ENCODE data around the gene ABCG1.

Gene ABCG1

DNA sequence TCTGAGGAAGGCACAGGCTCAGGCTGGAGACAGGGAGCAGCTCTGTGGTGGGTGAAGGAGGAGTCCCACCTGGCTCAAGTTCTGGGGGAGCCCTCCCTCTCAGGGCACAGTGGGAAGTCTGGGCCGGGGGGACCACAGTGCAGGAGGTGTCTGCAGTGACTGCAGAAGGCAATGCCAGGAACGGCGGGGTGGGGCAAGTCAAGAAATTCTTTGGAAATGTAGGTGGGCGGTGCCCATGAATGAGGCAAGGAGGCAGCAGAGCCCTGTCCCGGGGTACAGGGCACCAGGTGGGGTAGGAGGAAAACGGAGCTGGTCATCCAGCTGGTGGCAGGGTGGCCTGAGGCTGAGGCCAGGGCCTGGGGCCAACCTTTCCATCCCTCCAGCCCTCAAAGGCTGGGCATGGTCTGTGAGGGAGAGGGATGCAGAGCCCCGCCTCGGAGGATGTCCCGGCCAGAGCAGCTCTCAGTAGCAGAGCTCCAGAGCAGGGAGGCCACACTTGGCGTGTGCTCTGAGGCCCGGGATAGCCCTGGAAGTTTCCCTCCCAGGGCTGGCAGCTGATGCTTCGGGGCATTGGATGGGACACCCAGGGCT lies 91.6 kb downstream of the ABCG1 start:
- DNase-seq, result no peak

DNA sequence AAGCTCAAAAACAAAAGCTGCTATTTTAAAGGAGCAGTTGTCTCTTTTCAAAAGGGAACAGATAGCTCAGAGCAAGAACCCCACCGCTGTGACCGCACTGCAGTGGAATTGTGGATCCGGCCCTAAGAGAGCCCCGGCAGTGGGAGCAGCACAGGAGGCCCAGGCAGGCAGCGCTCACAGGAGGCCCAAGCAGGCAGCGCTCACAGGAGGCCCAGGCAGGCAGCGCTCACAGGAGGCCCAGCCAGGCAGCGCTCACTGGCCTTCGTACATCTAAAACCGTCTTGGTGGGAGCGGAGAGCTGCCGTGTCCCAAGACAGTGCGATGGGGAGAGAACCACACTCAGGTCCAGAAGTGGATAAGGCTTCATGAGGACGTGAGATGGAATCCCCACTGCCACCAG lies 92.2 kb downstream of the ABCG1 start:
- no peak for DNase-seq

DNA sequence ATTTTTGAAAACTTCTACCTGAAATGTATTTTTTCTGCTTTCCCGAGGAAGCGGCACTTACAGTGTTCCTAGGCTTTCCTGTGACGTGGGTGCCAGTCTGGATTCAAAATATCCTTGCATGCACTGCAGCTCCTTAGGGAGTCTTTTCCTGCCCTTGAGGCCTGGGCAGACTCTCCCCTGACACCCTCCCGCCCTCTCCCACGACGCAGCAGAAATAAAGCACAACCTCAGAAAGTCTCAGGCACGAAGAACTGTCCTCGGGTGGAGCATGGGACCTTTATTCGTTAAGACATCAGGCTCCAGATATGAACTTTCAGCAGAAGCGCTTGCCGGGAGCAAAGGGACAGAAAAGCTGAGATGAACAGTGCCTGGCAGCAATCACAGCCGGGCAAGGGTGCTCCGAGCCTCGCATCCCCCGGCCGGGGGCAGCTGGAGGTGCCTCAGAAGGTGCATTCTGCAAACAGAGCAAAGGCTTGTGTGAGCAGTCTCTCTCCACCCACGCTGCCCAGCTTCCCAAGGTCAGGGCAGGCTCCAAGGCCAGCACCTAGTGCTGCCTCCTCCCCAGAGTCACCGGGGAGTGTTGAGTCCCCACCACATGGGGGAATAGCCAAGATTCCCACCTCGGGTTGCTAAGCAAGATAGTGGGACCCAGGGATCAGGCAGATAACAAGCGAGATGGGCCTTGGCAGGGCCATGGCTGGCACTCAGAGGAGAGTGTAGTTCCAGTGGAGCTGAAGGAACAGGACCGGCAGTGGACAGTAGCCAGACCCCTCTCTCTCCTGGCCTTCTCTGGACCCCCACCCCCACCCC lies 93.1 kb downstream of the ABCG1 start:
- no peak for DNase-seq

DNA sequence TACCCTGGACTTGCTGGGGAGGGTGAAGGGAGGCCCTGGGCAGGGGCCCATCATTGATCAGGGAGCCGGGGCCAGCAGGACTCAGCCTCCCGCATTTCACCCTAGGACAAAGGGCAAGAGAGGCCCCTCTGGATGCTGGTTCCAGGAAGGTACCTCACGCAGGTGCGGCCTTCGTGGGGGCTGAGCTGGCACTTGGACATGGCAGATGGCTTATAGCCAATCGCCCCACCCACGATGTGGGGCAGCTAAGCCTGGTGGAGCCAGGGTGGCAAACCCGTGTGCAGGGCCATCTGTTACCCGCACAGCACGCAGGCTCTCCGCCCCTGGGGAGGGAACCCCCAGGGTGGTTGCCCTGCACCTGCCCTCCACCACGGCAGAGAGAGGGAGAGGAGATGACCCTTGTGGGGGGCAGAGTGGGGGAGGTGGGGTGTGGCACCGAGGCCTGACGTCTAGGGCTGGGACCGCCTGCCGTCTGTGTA lies 93.7 kb downstream of the ABCG1 start:
- no peak for DNase-seq

- no peak for DNase-seq
These were observed 94.6 kb downstream of the ABCG1 start for GRCh38 chr21:42313501-42313969.

DNA sequence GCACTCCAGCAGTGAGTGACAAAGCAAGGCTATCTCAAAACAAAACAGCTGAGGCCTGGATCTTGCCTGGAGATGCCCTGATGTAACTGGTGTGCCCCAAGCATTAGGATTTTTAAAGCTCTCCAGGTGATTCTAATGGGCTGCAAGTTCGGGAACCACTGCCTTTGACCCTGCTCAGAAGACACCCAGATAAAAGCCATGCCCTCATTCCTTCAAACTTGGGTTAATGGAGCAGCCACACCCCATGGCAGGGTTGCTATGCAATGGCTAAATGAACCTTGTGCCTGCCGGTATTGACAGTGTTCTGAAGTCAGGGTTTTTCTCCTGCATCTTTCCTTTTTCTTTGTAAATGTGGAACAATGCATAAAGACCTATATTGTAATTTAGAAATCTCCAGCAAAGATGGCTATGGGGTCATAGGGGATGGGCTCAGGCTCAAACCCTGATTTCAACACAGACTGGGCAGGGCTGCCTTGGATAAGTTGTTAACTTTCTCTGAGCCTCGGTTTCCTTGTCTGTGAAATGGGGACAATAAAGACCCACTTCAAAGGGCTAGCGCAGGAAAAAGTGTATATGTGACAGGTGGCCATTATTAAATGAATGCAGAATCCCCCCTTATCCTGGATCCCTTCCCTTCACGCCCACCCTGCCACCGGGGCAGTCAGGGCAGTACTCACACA lies 95.8 kb downstream of the ABCG1 start:
- no peak for DNase-seq

DNA sequence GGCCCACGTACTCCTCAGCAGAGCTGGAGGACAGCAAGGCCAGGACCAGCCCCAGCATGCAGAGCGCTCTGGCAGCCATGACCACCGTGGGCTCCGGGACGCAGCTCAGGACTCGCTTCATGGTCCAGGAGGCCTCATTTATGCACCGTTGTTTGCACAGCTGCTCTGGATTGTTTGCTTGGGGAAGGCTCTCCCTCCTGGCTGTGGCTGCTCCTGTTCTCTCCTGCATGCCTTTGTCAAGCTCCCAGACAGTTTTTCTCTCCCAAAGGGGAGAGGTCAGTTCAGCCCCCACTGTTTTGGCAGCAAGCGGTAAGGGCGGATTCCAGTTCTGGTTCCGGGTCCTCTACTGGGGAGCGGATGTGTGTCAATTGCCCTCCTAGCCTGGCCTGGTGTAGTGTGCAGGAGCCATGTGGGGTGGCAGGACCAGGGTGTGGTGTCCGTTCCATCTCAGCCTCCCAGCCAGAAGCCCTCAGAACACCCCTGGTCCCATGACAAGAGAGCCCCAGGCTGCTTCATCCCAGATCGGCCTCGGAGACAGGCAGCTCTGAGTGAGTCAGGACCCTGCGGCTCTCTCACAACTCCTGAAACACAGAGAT lies 96.5 kb downstream of the ABCG1 start, which contains the start of gene TFF3:
Gene TFF3 (minus strand): TSS at position 114 of the 596 bp plus-strand sequence. CDS start 35 bp downstream, at position 79.
- no peak for DNase-seq

- no peak for DNase-seq
These were observed 98.0 kb downstream of the ABCG1 start for GRCh38 chr21:42316891-42317290.

DNA sequence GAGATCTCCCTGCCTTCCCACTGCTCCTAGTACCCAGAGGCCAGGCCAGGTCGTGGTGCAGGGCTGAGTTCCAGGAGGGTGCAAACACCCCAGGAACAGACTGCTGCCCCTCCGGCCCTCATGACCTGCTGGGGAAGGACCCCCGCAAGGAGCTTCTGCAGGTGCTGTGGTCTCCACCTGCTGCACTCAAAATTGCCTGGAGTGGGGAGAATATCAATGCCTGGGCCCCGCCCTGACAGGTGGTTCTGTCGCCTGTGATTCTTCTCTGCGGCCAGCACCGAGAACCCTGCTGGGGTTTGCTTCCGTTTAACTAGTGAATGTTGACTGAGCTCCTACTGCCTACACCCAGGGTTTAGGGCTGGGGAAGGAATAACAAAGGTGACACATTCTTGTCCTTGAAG lies 98.4 kb downstream of the ABCG1 start:
- DNase-seq, result no peak

DNA sequence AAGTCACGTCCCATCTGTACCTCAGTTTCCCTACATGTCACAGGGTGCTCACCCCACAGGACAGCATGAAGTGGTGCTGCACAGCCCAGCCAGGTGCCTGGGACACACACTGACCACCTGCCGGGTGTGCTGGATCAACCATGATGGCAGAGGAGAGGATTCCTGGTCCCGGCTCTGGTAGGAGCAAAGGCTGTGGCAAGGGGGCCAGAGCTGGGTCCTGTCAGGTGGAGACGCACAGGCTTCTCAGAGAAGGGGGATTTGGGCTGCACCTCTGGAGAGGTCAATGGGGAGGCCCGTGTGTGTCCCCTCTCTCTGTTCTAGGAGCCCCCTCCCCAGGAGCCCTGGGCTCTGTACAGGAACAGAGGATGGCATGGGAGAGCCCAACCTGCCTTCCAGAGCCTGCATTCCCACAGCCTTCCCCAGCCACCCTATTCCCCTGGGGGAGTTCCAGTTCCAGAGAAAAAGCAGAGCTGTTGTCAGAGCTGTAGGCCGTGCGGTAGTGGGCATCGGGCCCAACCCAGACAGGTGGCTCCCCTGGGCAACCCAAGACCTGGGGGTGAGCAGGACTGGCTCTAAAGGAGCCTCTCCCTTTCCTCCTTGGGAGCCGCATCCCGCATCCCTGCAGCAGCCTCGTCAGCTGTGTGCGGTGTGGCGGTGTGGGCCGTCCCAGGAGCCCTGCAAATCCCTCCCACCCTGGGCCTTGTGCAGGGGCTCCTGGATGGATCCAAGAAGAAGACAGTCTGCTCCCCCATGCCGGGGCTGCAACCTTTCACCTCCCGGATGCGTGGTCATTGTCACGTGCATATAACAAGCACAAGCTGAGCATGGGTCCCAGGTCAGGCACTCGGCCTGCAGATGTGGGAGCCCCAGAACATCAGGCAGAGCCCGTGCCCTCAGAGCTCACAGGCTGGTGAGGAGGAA lies 99.1 kb downstream of the ABCG1 start:
- DNase-seq, result no peak

DNA sequence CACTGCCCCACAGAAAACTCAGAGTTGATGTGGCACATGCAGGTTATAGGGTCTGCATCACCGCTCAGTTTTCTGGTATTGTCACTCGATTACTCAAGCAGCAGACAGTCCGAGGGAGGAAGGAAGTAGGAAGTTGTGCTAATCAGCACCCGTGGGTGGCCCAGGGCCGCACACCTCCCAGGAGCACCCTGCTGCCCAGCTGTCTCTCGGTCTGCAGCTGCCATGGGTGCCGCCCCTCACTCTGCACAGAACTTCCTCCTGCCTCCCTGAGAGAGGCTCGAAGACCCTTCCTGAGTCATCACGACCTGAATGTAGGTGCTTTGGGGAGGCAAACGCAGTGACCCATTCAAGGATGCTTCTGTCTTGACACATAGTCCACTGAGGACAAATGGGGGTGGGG lies 100.4 kb downstream of the ABCG1 start:
- peak; percentile 27 for DNase-seq

- DNase-seq, result no peak
These were observed 101.1 kb downstream of the ABCG1 start for GRCh38 chr21:42319851-42320572.

- DNase-seq, result no peak
These were observed 101.9 kb downstream of the ABCG1 start for GRCh38 chr21:42320791-42321190.

- DNase-seq, result no peak
These were observed 102.3 kb downstream of the ABCG1 start for GRCh38 chr21:42321231-42321630.

- no peak for DNase-seq
These were observed 102.9 kb downstream of the ABCG1 start for GRCh38 chr21:42321845-42322244.

DNA sequence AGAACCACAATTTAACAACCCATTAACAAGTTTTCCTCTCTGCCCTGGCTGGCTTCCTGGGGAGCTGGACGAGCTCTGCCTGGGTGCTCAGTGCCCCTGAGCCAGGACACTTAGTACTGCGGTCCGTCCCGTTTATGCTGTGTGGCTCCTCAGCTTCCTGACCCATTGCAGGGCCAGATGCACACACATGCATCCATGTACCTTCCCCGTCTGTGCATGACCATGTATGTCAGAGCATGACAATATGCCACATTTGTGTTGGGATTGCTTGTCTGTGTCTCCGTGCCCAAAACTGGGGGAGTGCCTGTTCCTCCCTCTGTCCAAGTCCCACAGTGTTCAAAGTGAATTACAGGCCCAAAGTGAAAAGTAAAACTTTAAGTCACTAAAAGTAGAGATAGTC lies 106.0 kb downstream of the ABCG1 start:
- DNase-seq, result no peak

DNA sequence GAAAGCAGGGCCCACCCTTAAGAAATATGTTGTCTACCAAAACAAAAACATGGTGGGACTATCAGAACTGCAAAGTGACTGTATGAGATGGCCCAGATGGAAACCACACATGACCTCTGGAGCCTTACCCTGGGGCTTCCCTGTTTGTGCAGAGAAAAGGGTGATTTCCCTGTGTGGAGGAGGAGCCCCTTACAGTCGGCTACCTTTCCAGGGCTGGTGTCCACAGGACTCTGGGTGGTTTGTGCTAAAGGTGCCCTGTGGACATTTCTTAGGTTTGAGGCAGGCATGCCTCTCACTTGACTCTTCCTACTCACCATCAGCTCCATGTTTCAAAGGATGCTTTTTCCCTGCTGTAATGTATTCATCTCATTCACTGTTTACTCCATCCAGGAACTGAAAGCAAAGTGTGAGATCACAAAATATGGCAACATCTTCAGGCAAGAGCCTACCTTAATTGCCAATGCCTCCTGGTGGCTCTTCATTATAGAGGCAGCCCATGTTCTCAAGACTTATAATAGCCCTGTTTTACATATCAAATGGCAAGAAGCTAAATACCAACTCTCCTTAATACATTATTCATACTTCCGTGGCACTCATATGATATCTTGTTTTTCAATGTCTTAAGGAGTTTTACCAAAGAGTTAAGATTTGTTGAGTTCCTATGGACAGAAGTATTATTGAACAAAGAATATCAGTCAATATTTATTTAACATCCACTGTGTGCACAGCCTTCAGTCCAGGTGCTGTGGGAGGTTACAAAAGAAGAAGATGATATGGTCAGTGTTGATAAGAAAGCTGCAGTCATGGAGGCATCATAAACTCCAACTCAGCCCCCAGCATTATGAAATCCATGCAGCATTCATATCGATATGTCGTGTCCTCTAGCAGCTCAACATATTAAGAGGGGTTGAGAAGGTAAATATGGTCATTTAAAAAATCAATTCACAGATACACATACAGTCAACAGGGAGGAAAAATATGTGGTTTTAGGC lies 111.7 kb downstream of the ABCG1 start:
- no peak for DNase-seq

GRCh38 chr21:42331660-42332059 lies 112.7 kb downstream of the ABCG1 start:
- DNase-seq, result no peak

GRCh38 chr21:42332557-42333317 lies 113.8 kb downstream of the ABCG1 start:
- no peak for DNase-seq

Measured in hematopoietic multipotent progenitor cell treated with erythropoietin and hydrocortisone succinate and interleukin-3 and kit ligand, for 6 days (in vitro differentiated cells).